Measurements from ENCODE around the gene SLC2A8.

Gene SLC2A8

GRCh38 chr9:127386249-127386648, 10.7 kb upstream of the SLC2A8 start:
- no peaks in the 10 kb centered on the region for H3K27me3 ChIP-seq (ENCODE audit: insufficient read depth, low read length, poor library complexity)
- H2BK120ac ChIP-seq (ENCODE audit: low read depth, low read length), result no peak overlapping the region
- H3K27ac ChIP-seq (ENCODE audit: low read depth, low read length), result no peak overlapping the region
- no CpG with 5 or more reads among the region's 4 CpGs for WGBS (ENCODE audit: extremely low coverage, insufficient coverage, low lambda C conversion rate)
- no peak overlapping the region for H4K8ac ChIP-seq (ENCODE audit: low read depth, low read length)
- no peaks in the 10 kb centered on the region for H3K4me1 ChIP-seq (ENCODE audit: control insufficient read depth, low read depth, low read length)
- H3K23ac ChIP-seq (ENCODE audit: low read length), result no peak overlapping the region
- no peak overlapping the region for H2BK15ac ChIP-seq (replicated peaks; ENCODE audit: low read depth)
- H2AK5ac ChIP-seq (ENCODE audit: low read length), result no peak overlapping the region
- no peak overlapping the region for H3K4me2 ChIP-seq (ENCODE audit: low read length)
- no peak overlapping the region for H3K9ac ChIP-seq (ENCODE audit: low read length)
- no peaks in the 10 kb centered on the region for H3K79me1 ChIP-seq (ENCODE audit: low read length)
- no peaks in the 10 kb centered on the region for H3K79me2 ChIP-seq (ENCODE audit: control insufficient read depth, insufficient read depth, low read length)
- no peak overlapping the region for H2BK5ac ChIP-seq (ENCODE audit: low read length)
- no peak overlapping the region for H3K4me3 ChIP-seq (ENCODE audit: low read length)
- H3K18ac ChIP-seq (ENCODE audit: low read length), result no peak overlapping the region
- no peak overlapping the region for H3K56ac ChIP-seq (ENCODE audit: low read length)
- no peak overlapping the region for H3K4ac ChIP-seq (ENCODE audit: low read depth, low read length)
- no peak overlapping the region for H4K5ac ChIP-seq (ENCODE audit: low read length)
- H3K36me3 ChIP-seq (ENCODE audit: control insufficient read depth, insufficient read depth, low read length), result no peaks in the 10 kb centered on the region
- no peak for DNase-seq

GRCh38 chr9:127386981-127387380, 10.0 kb upstream of the SLC2A8 start:
- H4K8ac ChIP-seq (ENCODE audit: low read depth, low read length), result no peak overlapping the region
- no CpG with 5 or more reads among the region's 10 CpGs for WGBS (ENCODE audit: extremely low coverage, insufficient coverage, low lambda C conversion rate)

GRCh38 chr9:127388037-127388855, 8.7 kb upstream of the SLC2A8 start:
- Histone ChIP-seq H3K27ac (ENCODE audit: low read depth, low read length) (no peak overlapping the region), H3K9ac (ENCODE audit: low read length) (no peak overlapping the region), H3K23ac (ENCODE audit: low read length) (no peak overlapping the region), H2BK15ac (replicated peaks; ENCODE audit: low read depth) (no peak overlapping the region), H4K5ac (ENCODE audit: low read length) (no peak overlapping the region), H3K4me1 (ENCODE audit: control insufficient read depth, low read depth, low read length) (no peaks in the 10 kb centered on the region), H3K79me1 (ENCODE audit: low read length) (no peaks in the 10 kb centered on the region), H3K18ac (ENCODE audit: low read length) (no peak overlapping the region), H3K56ac (ENCODE audit: low read length) (no peak overlapping the region), H3K27me3 (ENCODE audit: insufficient read depth, low read length, poor library complexity) (no peaks in the 10 kb centered on the region), H3K36me3 (ENCODE audit: control insufficient read depth, insufficient read depth, low read length) (no peaks in the 10 kb centered on the region), H2BK120ac (ENCODE audit: low read depth, low read length) (no peak overlapping the region), H3K4ac (ENCODE audit: low read depth, low read length) (no peak overlapping the region), H3K4me2 (ENCODE audit: low read length) (no peak overlapping the region), H3K4me3 (ENCODE audit: low read length) (no peak overlapping the region), H2AK5ac (ENCODE audit: low read length) (no peak overlapping the region), H4K8ac (ENCODE audit: low read depth, low read length) (no peak overlapping the region), H3K79me2 (ENCODE audit: control insufficient read depth, insufficient read depth, low read length) (no peaks in the 10 kb centered on the region), H2BK5ac (ENCODE audit: low read length) (no peak overlapping the region)
- no CpG with 5 or more reads among the region's 10 CpGs for WGBS (ENCODE audit: extremely low coverage, insufficient coverage, low lambda C conversion rate)
- DNase-seq, result peak; percentile 38

More at GRCh38 chr9:127386981-127387380, 10.0 kb upstream of the SLC2A8 start:
- Histone ChIP-seq H3K9ac (ENCODE audit: low read length) (no peak overlapping the region), H3K79me2 (ENCODE audit: control insufficient read depth, insufficient read depth, low read length) (no peaks in the 10 kb centered on the region), H3K4me1 (ENCODE audit: control insufficient read depth, low read depth, low read length) (no peaks in the 10 kb centered on the region), H3K56ac (ENCODE audit: low read length) (no peak overlapping the region), H3K4me3 (ENCODE audit: low read length) (no peak overlapping the region), H2AK5ac (ENCODE audit: low read length) (no peak overlapping the region), H3K4ac (ENCODE audit: low read depth, low read length) (no peak overlapping the region), H2BK5ac (ENCODE audit: low read length) (no peak overlapping the region), H3K36me3 (ENCODE audit: control insufficient read depth, insufficient read depth, low read length) (no peaks in the 10 kb centered on the region), H4K5ac (ENCODE audit: low read length) (no peak overlapping the region), H3K79me1 (ENCODE audit: low read length) (no peaks in the 10 kb centered on the region), H3K4me2 (ENCODE audit: low read length) (no peak overlapping the region), H3K23ac (ENCODE audit: low read length) (no peak overlapping the region), H2BK15ac (replicated peaks; ENCODE audit: low read depth) (no peak overlapping the region), H2BK120ac (ENCODE audit: low read depth, low read length) (no peak overlapping the region), H3K18ac (ENCODE audit: low read length) (no peak overlapping the region), H3K27me3 (ENCODE audit: insufficient read depth, low read length, poor library complexity) (no peaks in the 10 kb centered on the region), H3K27ac (ENCODE audit: low read depth, low read length) (no peak overlapping the region)
- DNase-seq, result no peak

- Histone ChIP-seq H2BK5ac (ENCODE audit: low read length) (no peak overlapping the region), H2AK5ac (ENCODE audit: low read length) (no peak overlapping the region), H3K4me2 (ENCODE audit: low read length) (no peak overlapping the region), H2BK120ac (ENCODE audit: low read depth, low read length) (no peak overlapping the region), H3K4me3 (ENCODE audit: low read length) (no peak overlapping the region), H3K79me2 (ENCODE audit: control insufficient read depth, insufficient read depth, low read length) (no peaks in the 10 kb centered on the region), H4K5ac (ENCODE audit: low read length) (no peak overlapping the region), H3K56ac (ENCODE audit: low read length) (no peak overlapping the region), H3K23ac (ENCODE audit: low read length) (no peak overlapping the region), H2BK15ac (replicated peaks; ENCODE audit: low read depth) (no peak overlapping the region), H3K4ac (ENCODE audit: low read depth, low read length) (no peak overlapping the region), H3K9ac (ENCODE audit: low read length) (no peak overlapping the region), H3K36me3 (ENCODE audit: control insufficient read depth, insufficient read depth, low read length) (no peaks in the 10 kb centered on the region), H4K8ac (ENCODE audit: low read depth, low read length) (no peak overlapping the region), H3K79me1 (ENCODE audit: low read length) (no peaks in the 10 kb centered on the region), H3K27me3 (ENCODE audit: insufficient read depth, low read length, poor library complexity) (no peaks in the 10 kb centered on the region), H3K4me1 (ENCODE audit: control insufficient read depth, low read depth, low read length) (no peaks in the 10 kb centered on the region), H3K27ac (ENCODE audit: low read depth, low read length) (no peak overlapping the region), H3K18ac (ENCODE audit: low read length) (no peak overlapping the region)
- WGBS (ENCODE audit: extremely low coverage, insufficient coverage, low lambda C conversion rate), result no CpG with 5 or more reads among the region's 6 CpGs
- DNase-seq, result no peak
Measured at GRCh38 chr9:127388856-127389238, 8.1 kb upstream of the SLC2A8 start.

GRCh38 chr9:127389381-127390247, 7.4 kb upstream of the SLC2A8 start:
- WGBS (ENCODE audit: extremely low coverage, insufficient coverage, low lambda C conversion rate), result no CpG with 5 or more reads among the region's 4 CpGs
- H3K23ac ChIP-seq (ENCODE audit: low read length), result no peak overlapping the region
- no peak overlapping the region for H4K5ac ChIP-seq (ENCODE audit: low read length)
- DNase-seq, result no peak
- no peaks in the 10 kb centered on the region for H3K79me1 ChIP-seq (ENCODE audit: low read length)
- no peaks in the 10 kb centered on the region for H3K27me3 ChIP-seq (ENCODE audit: insufficient read depth, low read length, poor library complexity)
- H2BK120ac ChIP-seq (ENCODE audit: low read depth, low read length), result no peak overlapping the region
- no peaks in the 10 kb centered on the region for H3K4me1 ChIP-seq (ENCODE audit: control insufficient read depth, low read depth, low read length)
- H3K56ac ChIP-seq (ENCODE audit: low read length), result no peak overlapping the region
- H2AK5ac ChIP-seq (ENCODE audit: low read length), result no peak overlapping the region
- no peaks in the 10 kb centered on the region for H3K36me3 ChIP-seq (ENCODE audit: control insufficient read depth, insufficient read depth, low read length)
- H2BK15ac ChIP-seq (replicated peaks; ENCODE audit: low read depth), result no peak overlapping the region
- H3K18ac ChIP-seq (ENCODE audit: low read length), result no peak overlapping the region
- no peak overlapping the region for H3K4ac ChIP-seq (ENCODE audit: low read depth, low read length)
- no peak overlapping the region for H3K9ac ChIP-seq (ENCODE audit: low read length)
- H3K79me2 ChIP-seq (ENCODE audit: control insufficient read depth, insufficient read depth, low read length), result no peaks in the 10 kb centered on the region
- no peak overlapping the region for H3K27ac ChIP-seq (ENCODE audit: low read depth, low read length)
- H3K4me2 ChIP-seq (ENCODE audit: low read length), result no peak overlapping the region
- no peak overlapping the region for H2BK5ac ChIP-seq (ENCODE audit: low read length)
- H3K4me3 ChIP-seq (ENCODE audit: low read length), result no peak overlapping the region
- no peak overlapping the region for H4K8ac ChIP-seq (ENCODE audit: low read depth, low read length)

Measured in mesendoderm (in vitro differentiated cells).